Retinal pigment epithelial cell (primary cell): ENCODE results near the gene ALG6.

Source experiments
- DNase-seq: peaks from one replicate; pipeline ENCODE4 v3.0.0-alpha.2; 2010; ENCODE audit warnings: low read depth
- H3K4me3 ChIP-seq: 2 replicates; pipeline ENCODE4 v1.5.1; 2011; ENCODE audit warnings: mild to moderate bottlenecking, low read length, control low read depth, moderate library complexity
- TF ChIP-seq, protein P1 (sequence below): conservative IDR thresholded peaks from 2 replicates; pipeline ENCODE4 v1.5.1; 2011; ENCODE audit warnings: low read depth, low read length, control low read depth, inconsistent platforms

The ALG6 gene

DNA sequence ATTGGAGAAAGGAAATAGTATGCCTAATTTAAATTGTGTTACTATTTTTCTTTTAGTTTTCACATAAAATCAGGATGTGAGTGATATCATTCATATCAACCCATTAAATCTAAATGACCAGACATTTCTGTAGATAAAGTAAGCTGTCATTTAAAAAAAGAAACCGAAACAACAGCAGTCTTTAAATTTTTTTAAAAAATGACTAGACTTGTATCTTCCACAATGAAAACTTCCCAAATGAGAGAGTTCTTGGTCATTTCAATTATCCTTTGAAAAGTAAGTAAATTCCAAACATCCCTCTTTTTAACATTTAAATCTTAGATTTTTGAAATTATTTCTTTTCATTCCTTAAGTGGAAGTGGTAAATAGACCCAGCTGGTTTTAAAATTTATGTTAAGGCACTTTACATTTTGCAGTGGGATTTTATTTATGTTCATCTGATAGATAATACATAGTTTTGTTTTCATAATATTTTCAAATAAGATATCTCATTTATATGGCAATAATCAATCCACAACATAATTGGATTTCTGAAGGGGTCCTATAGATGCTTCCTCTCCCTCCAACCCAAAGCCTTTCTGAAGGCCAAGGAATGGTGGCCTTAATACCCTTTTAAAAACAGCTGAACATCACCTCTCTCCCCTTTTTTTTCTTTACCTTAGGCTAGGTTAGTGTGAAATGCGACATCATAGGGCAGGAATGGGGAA lies 42.0 kb upstream of the ALG6 start:
- no peak for DNase-seq
- no peak overlapping the region for H3K4me3 ChIP-seq
- TF ChIP-seq, protein P1, sequence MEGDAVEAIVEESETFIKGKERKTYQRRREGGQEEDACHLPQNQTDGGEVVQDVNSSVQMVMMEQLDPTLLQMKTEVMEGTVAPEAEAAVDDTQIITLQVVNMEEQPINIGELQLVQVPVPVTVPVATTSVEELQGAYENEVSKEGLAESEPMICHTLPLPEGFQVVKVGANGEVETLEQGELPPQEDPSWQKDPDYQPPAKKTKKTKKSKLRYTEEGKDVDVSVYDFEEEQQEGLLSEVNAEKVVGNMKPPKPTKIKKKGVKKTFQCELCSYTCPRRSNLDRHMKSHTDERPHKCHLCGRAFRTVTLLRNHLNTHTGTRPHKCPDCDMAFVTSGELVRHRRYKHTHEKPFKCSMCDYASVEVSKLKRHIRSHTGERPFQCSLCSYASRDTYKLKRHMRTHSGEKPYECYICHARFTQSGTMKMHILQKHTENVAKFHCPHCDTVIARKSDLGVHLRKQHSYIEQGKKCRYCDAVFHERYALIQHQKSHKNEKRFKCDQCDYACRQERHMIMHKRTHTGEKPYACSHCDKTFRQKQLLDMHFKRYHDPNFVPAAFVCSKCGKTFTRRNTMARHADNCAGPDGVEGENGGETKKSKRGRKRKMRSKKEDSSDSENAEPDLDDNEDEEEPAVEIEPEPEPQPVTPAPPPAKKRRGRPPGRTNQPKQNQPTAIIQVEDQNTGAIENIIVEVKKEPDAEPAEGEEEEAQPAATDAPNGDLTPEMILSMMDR = no peak

- DNase-seq = no peak
- TF ChIP-seq, protein P1 = no peak
- H3K4me3 ChIP-seq = no peak overlapping the region
Observed at GRCh38 chr1:63326106-63326472, 41.3 kb upstream of the ALG6 start.

DNA sequence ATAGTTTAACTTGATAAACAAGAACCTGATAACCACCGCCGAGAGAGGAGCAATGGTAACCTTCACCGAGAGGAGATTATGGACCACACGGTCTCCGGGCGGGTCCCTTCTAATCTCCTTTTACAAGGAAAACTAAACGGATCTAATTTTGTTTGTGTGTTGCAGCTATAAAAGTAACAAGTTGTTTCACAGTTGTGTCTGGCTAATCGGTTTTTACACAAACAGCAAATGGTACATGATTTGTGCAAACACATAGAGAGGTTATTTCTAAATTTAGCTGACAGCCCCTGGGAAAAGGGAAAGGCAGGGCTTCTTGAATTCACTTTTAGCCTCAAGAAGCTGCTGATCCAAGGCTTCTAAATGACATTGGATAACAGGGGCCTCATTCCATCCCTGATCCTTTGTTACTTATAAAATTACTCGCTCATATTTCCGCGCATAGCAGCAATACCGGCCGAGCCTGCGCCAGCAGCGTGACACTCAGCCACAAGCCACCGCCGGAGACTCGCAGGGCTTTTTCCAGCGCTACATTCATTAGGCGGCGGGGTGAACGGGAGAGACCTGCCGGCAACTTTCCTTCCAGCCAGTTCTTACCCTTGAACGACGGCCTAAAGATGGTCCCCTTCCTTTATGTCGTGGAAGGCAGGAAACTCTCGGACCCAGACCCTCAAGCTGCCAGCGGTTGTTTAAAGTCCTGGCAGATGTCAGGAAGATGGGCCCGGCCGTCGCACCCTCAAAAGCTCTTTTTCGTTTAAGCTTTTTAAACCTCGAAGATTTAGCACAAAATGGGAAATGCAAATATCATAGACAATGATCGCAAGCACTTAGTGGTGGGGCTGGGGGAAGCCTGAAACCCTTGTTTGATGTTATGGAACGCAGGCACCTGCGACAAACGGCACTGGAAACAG lies 40.7 kb upstream of the ALG6 start:
- no peak overlapping the region for H3K4me3 ChIP-seq
- TF ChIP-seq, protein P1 = no peak
- no peak for DNase-seq

- no peak overlapping the region for H3K4me3 ChIP-seq
- TF ChIP-seq, protein P1 = peak; percentile 86
- no peak for DNase-seq
Observed at GRCh38 chr1:63327417-63328054, 39.9 kb upstream of the ALG6 start.

- no peak for DNase-seq
- no peak overlapping the region for H3K4me3 ChIP-seq
- TF ChIP-seq, protein P1 = no peak
Observed at GRCh38 chr1:63328122-63328521, 39.3 kb upstream of the ALG6 start.

GRCh38 chr1:63328781-63329180 lies 38.6 kb upstream of the ALG6 start:
- TF ChIP-seq, protein P1 = no peak
- DNase-seq = no peak
- H3K4me3 ChIP-seq = no peak overlapping the region
